IMR-90 (cell line): Measurements from ENCODE around the gene LRP5. TPM values are rescaled to one million over a fixed set of nuclear protein-coding genes. Genes with fewer than 3 reads are reported as not detected.

Experiments
- ATAC-seq: fragments of 200-7000 bp; cut with Tn5 transposase; 2 replicates; pipeline ENCODE4 v1.9.1; 2020; ENCODE audit warnings: low read depth, mild to moderate bottlenecking, moderate library complexity
- BruUV-seq: library from RNA; stranded (reverse); fragments of 400-500 nt; replicated peaks from 2 replicates; lab custom pipeline; 2021; lab: Mats Ljungman, UMichigan
- CTCF ChIA-PET: fragments of 300-600 bp; formaldehyde crosslinking; extraction: SDS; loops from one replicate; lab custom pipeline; 2021; ENCODE audit warnings: antibody characterized with exemption; lab: Yijun Ruan, JAX
- POLR2A ChIA-PET: fragments of 300-600 bp; sonication (Branson Sonifier 250); formaldehyde crosslinking; loops from one replicate; lab custom pipeline; 2022; ENCODE audit warnings: antibody characterized with exemption; ENCODE audit not compliant: unreplicated experiment; lab: Charles Lee
- DNase-seq: peaks from one replicate; pipeline ENCODE4 v3.0.0; 2013
- H2AFZ ChIP-seq: replicated peaks from 2 replicates; pipeline ENCODE3; 2013; ENCODE audit warnings: low read length, mild to moderate bottlenecking; ENCODE audit not compliant: poor library complexity
- H2AK5ac ChIP-seq: 2 replicates; pipeline ENCODE4 v1.6.1; 2013; ENCODE audit warnings: low read depth, low read length, inconsistent platforms
- H2AK9ac ChIP-seq: replicated peaks from 2 replicates; pipeline ENCODE3; 2013; ENCODE audit warnings: mild to moderate bottlenecking, low read depth, low read length, moderate library complexity; ENCODE audit not compliant: poor library complexity
- H2BK120ac ChIP-seq: 2 replicates; pipeline ENCODE4 v1.6.1; 2013; ENCODE audit warnings: low read depth, low read length, inconsistent platforms
- H2BK15ac ChIP-seq: 3 replicates; pipeline ENCODE4 v1.6.1; 2013; ENCODE audit warnings: low read depth, low read length, inconsistent platforms
- H2BK20ac ChIP-seq: 2 replicates; pipeline ENCODE4 v1.6.1; 2013; ENCODE audit warnings: low read depth, mild to moderate bottlenecking, inconsistent platforms, low read length, moderate library complexity
- H2BK5ac ChIP-seq: 2 replicates; pipeline ENCODE4 v1.6.1; 2013; ENCODE audit warnings: mild to moderate bottlenecking, low read depth, low read length, inconsistent platforms; ENCODE audit not compliant: poor library complexity, severe bottlenecking
- H3K14ac ChIP-seq: replicated peaks from 2 replicates; pipeline ENCODE4 v1.6.1; 2013; ENCODE audit warnings: low read depth, low read length, inconsistent platforms
- H3K18ac ChIP-seq: 2 replicates; pipeline ENCODE4 v1.6.1; 2013; ENCODE audit warnings: low read depth, low read length, control low read depth
- H3K23ac ChIP-seq: 2 replicates; pipeline ENCODE4 v1.6.1; 2013; ENCODE audit warnings: low read depth, low read length, inconsistent platforms
- H3K27ac ChIP-seq: 2 replicates; pipeline ENCODE4 v1.5.1; 2013; ENCODE audit warnings: mild to moderate bottlenecking, control low read depth, low read length; ENCODE audit not compliant: insufficient read depth
- H3K27me3 ChIP-seq: 2 replicates; pipeline ENCODE4 v1.6.1; 2013; ENCODE audit warnings: low read length; ENCODE audit not compliant: control insufficient read depth, insufficient read depth
- H3K36me3 ChIP-seq: 2 replicates; pipeline ENCODE4 v1.6.1; 2013; ENCODE audit warnings: low read length, mixed read lengths; ENCODE audit not compliant: control insufficient read depth, insufficient read depth
- H3K4ac ChIP-seq: 2 replicates; pipeline ENCODE4 v1.6.1; 2013; ENCODE audit warnings: low read depth, low read length, inconsistent platforms
- H3K4me1 ChIP-seq: 2 replicates; pipeline ENCODE4 v1.6.1; 2013; ENCODE audit warnings: low read length, mixed read lengths; ENCODE audit not compliant: control insufficient read depth, insufficient read depth
- H3K4me2 ChIP-seq: 2 replicates; pipeline ENCODE4 v1.6.1; 2013; ENCODE audit warnings: low read depth, mild to moderate bottlenecking, control low read depth, low read length, moderate library complexity
- H3K4me3 ChIP-seq: 2 replicates; pipeline ENCODE4 v1.5.1; 2013; ENCODE audit warnings: low read depth, mild to moderate bottlenecking, control low read depth, low read length, moderate library complexity; ENCODE audit not compliant: insufficient read depth
- H3K56ac ChIP-seq: 2 replicates; pipeline ENCODE4 v1.6.1; 2013; ENCODE audit warnings: low read length, inconsistent platforms; ENCODE audit not compliant: insufficient read depth; ENCODE audit errors: extremely low read depth
- H3K79me1 ChIP-seq, 2 experiments: 2 replicates each; pipeline ENCODE4 v1.6.1; 2013; ENCODE audit warnings: low read length in 2 of 2, inconsistent platforms in 1 of 2, low read depth in 1 of 2
- H3K9ac ChIP-seq: 2 replicates; pipeline ENCODE4 v1.6.1; 2013; ENCODE audit warnings: low read depth, low read length, control low read depth
- H3K9me1 ChIP-seq: 2 replicates; pipeline ENCODE4 v1.6.1; 2013; ENCODE audit warnings: low read length, inconsistent platforms; ENCODE audit not compliant: insufficient read depth
- H3K9me3 ChIP-seq: 2 replicates; pipeline ENCODE4 v1.6.1; 2013; ENCODE audit warnings: low read length; ENCODE audit not compliant: control insufficient read depth, insufficient read depth
- H4K20me1 ChIP-seq: 2 replicates; pipeline ENCODE4 v1.6.1; 2013; ENCODE audit warnings: low read length, inconsistent platforms; ENCODE audit not compliant: insufficient read depth
- H4K5ac ChIP-seq: 2 replicates; pipeline ENCODE4 v1.6.1; 2013; ENCODE audit warnings: mild to moderate bottlenecking, low read depth, low read length, control low read depth
- H4K8ac ChIP-seq, 2 experiments: 2 replicates each; pipeline ENCODE4 v1.6.1; 2013; ENCODE audit warnings: low read depth in 2 of 2, low read length in 2 of 2, control low read depth in 1 of 2, inconsistent platforms in 1 of 2
- H4K91ac ChIP-seq: 2 replicates; pipeline ENCODE4 v1.6.1; 2013; ENCODE audit warnings: low read depth, low read length, inconsistent platforms; ENCODE audit not compliant: insufficient read depth
- MXI1 ChIP-seq: IDR thresholded peaks from 2 replicates; pipeline ENCODE4 v1.6.1; 2012; ENCODE audit warnings: low read depth, mild to moderate bottlenecking, low read length, moderate library complexity, borderline replicate concordance
- RFX5 ChIP-seq: IDR thresholded peaks from 2 replicates; pipeline ENCODE4 v1.8.0; 2012; ENCODE audit warnings: low read depth, mild to moderate bottlenecking, low read length, moderate library complexity
- WGBS, 2 experiments: methylation state at CpG; one replicate each; pipeline versions ENCODE4 v1.1.5 to v1.1.7; 2013; ENCODE audit warnings: missing lambda C conversion rate in 2 of 2; ENCODE audit not compliant: insufficient read length in 1 of 2; ENCODE audit errors: extremely low coverage in 2 of 2; 5-methylcytosine and 5-hydroxymethylcytosine counted together
- dilution Hi-C: fragments of 300-500 bp; cut with HindIII; formaldehyde crosslinking; loops from one replicate; pipeline ENCODE4 v1.14.3; 2018; ENCODE audit warnings: low sequenced_read_pairs; ENCODE audit not compliant: unreplicated experiment
- in situ Hi-C: fragments of 300-500 bp; cut with MboI; formaldehyde crosslinking; loops from 3 replicates; pipeline ENCODE4 v1.14.3; 2019; ENCODE audit warnings: low sequenced_read_pairs, inconsistent platforms, mixed read lengths
- intact Hi-C: fragments of 100-400 bp; cut with micrococcal nuclease; formaldehyde crosslinking; loops from 2 replicates; pipeline ENCODE4 v1.10.0; 2022
- polyA plus RNA-seq, 3 experiments: library from polyadenylated mRNA; depleted of rRNA; stranded (reverse); fragments of >200 nt; gene quantifications; 2 replicates each; pipeline ENCODE4 v1.2.3, GENCODE V29; 2012; ENCODE audit warnings: low replicate concordance in 1 of 3
- total RNA-seq: library from RNA; depleted of rRNA; stranded (reverse); fragments of >200 nt; gene quantifications from 2 replicates; pipeline ENCODE4 v1.2.3, GENCODE V29; 2012
- TF ChIP-seq, protein P1 (sequence below): fragments of 150-350 bp; IDR thresholded peaks from 2 replicates; pipeline ENCODE4 v1.6.1; 2017; ENCODE audit warnings: mild to moderate bottlenecking, antibody characterized with exemption, low read length, low read depth

The LRP5 gene
- total and polyA plus RNA-seq, 2 of the 4 experiments (the other 2 are of a cell fraction) = 10.4 to 15.0 TPM

DNA sequence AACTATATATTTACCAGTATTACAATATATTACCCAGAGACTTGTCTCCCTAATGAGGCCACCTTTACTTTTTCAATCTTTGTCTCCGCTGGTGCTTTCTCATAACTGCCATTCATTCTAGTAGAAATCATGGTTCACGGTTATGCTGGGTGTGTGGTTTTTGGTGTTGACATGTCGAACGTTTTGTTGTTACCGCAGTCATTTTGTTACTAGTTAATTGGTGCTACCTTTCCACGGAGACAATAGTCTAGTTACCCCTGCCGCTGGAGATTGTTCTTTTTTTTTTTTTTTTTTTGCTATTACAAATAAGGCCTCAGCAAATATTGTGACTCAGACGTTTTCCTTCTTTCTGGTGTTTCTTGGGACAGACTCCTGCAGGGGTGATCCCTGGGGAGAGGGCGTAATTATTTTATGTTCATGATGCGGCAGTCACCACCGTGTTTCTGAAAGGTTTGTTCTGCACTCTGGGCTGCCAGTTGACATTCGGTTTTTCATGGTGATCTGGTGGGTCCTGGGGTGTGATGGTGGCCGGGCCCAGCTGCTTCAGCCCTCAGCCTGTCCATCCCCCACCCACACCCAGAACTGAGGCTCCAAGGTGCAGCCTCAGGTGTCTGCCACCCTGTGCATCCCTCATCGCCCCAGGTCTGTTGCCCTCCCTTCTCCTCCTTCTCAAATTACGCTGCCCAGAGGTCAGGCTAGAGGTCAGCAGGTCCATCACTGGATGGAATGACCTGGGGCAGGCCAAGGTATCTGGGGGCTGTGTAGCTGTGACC, 28.6 kb downstream of the LRP5 start:
- ATAC-seq = no peak

More for the DNA sequence above, 28.6 kb downstream of the LRP5 start:
- H3K9ac ChIP-seq = no peak overlapping the region
- no peak overlapping the region for H2BK120ac ChIP-seq
- H3K36me3 ChIP-seq = no peaks in the 10 kb centered on the region
- no peak overlapping the region for H3K4me3 ChIP-seq
- no peak overlapping the region for H2BK5ac ChIP-seq
- DNase-seq = no peak
- intact Hi-C loops (no loop called here), in situ Hi-C loops (no loop called here), dilution Hi-C loops (no loop called here)
- no TSS peak for BruUV-seq
- no peak overlapping the region for H2AK5ac ChIP-seq
- H3K27me3 ChIP-seq = no peaks in the 10 kb centered on the region
- ChIA-PET POLR2A (no interaction called here), CTCF (no interaction called here)
- H2AFZ ChIP-seq = peak overlapping the region; percentile 17
- no peak overlapping the region for H3K4ac ChIP-seq
- peaks cover 25 to 52% of the 10 kb centered on the region in 2 experiments for H3K79me1 ChIP-seq
- H2BK15ac ChIP-seq = no peak overlapping the region
- no peak overlapping the region for H4K8ac ChIP-seq
- H3K23ac ChIP-seq = no peak overlapping the region
- H3K14ac ChIP-seq = no peak overlapping the region
- H3K9me3 ChIP-seq = no peaks in the 10 kb centered on the region
- TF ChIP-seq MXI1 (no peak), RFX5 (no peak)
- TF ChIP-seq, protein P1, sequence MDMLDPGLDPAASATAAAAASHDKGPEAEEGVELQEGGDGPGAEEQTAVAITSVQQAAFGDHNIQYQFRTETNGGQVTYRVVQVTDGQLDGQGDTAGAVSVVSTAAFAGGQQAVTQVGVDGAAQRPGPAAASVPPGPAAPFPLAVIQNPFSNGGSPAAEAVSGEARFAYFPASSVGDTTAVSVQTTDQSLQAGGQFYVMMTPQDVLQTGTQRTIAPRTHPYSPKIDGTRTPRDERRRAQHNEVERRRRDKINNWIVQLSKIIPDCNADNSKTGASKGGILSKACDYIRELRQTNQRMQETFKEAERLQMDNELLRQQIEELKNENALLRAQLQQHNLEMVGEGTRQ = no peak
- no peak overlapping the region for H3K4me2 ChIP-seq
- H2BK20ac ChIP-seq = no peak overlapping the region
- no peak overlapping the region for H3K56ac ChIP-seq
- H2AK9ac ChIP-seq = no peak overlapping the region
- H3K4me1 ChIP-seq = peaks cover 27% of the 10 kb centered on the region; the same call in 1 of the 2 replicates
- no peak overlapping the region for H4K5ac ChIP-seq
- H4K20me1 ChIP-seq = peaks cover 46% of the 10 kb centered on the region
- H3K9me1 ChIP-seq = peaks cover 14% of the 10 kb centered on the region
- WGBS, 2 experiments = no CpG with 5 or more reads among the region's 15 CpGs
- H3K18ac ChIP-seq = no peak overlapping the region
- H4K91ac ChIP-seq = no peak overlapping the region
- H3K27ac ChIP-seq = no peak overlapping the region
